H1 (cell line): Measurements from ENCODE around the gene OGFOD3. TPM values are rescaled to one million over a fixed set of nuclear protein-coding genes. Genes with fewer than 3 reads are reported as not detected.

Experiments used
- CTCF ChIA-PET: fragments of 300-600 bp; sonication (Branson Sonifier 250); formaldehyde crosslinking; loops from one replicate; lab custom pipeline; 2021; ENCODE audit not compliant: partially characterized antibody; lab: Charles Lee
- POLR2A ChIA-PET: fragments of 300-600 bp; sonication (Branson Sonifier 250); formaldehyde crosslinking; loops from one replicate; lab custom pipeline; 2021; ENCODE audit warnings: inconsistent platforms; ENCODE audit not compliant: partially characterized antibody; lab: Charles Lee
- DNase-seq, 2 experiments: peaks; one replicate each; pipeline versions ENCODE4 v3.0.0 to v3.0.0-alpha.2; 2010 to 2022; ENCODE audit warnings: low spot score in 2 of 2, low read depth in 1 of 2, mixed read lengths in 1 of 2
- FAIRE-seq: peaks from 2 replicates; lab custom pipeline; 2011; peaks lifted over from hg19 to GRCh38; lab: Jason Lieb, UNC
- H2AFZ ChIP-seq: 2 replicates; pipeline ENCODE4 v1.8.1; 2012; ENCODE audit warnings: low read length, inconsistent platforms
- H2AK5ac ChIP-seq: 2 replicates; pipeline ENCODE4 v1.6.1; 2013; ENCODE audit warnings: low read depth, low read length
- H2BK120ac ChIP-seq: replicated peaks from 2 replicates; pipeline ENCODE3; 2013; ENCODE audit warnings: low read depth, low read length, inconsistent platforms
- H2BK12ac ChIP-seq: 2 replicates; pipeline ENCODE4 v1.6.1; 2013; ENCODE audit warnings: low read depth, low read length
- H2BK15ac ChIP-seq: 2 replicates; pipeline ENCODE4 v1.6.1; 2013; ENCODE audit warnings: low read length
- H2BK20ac ChIP-seq: 2 replicates; pipeline ENCODE4 v1.6.1; 2013; ENCODE audit warnings: low read length
- H2BK5ac ChIP-seq: 2 replicates; pipeline ENCODE4 v1.6.1; 2013; ENCODE audit warnings: low read depth, low read length
- H3K14ac ChIP-seq: 2 replicates; pipeline ENCODE4 v1.6.1; 2013; ENCODE audit warnings: inconsistent platforms; ENCODE audit not compliant: insufficient read length
- H3K18ac ChIP-seq: 2 replicates; pipeline ENCODE4 v1.6.1; 2013; ENCODE audit warnings: low read length; ENCODE audit errors: extremely low read depth
- H3K23ac ChIP-seq: 2 replicates; pipeline ENCODE4 v1.6.1; 2013; ENCODE audit warnings: inconsistent platforms; ENCODE audit not compliant: insufficient read length
- H3K23me2 ChIP-seq: 2 replicates; pipeline ENCODE4 v1.6.1; 2013; ENCODE audit warnings: low read depth, low read length
- H3K27ac ChIP-seq: 2 replicates; pipeline ENCODE4 v1.6.1; 2011; ENCODE audit warnings: low read depth, low read length, inconsistent platforms
- H3K27me3 ChIP-seq, 4 experiments: replicated peaks in 1 of 4; 1 replicate in 1 of 4; 2 replicates in 3 of 4; pipeline versions ENCODE4 v1.6.1 to v1.8.1; 2011 to 2013; ENCODE audit warnings: low read length in 3 of 4, mild to moderate bottlenecking in 3 of 4, inconsistent platforms in 2 of 4, mixed read lengths in 2 of 4, moderate library complexity in 1 of 4; ENCODE audit not compliant: control insufficient read depth in 3 of 4, insufficient read depth in 3 of 4; ENCODE audit errors: extremely low read depth in 1 of 4
- H3K36me3 ChIP-seq, 4 experiments: 2 replicates each; pipeline versions ENCODE4 v1.6.1 to v1.8.1; 2011 to 2013; ENCODE audit warnings: mild to moderate bottlenecking in 4 of 4, low read length in 3 of 4, moderate library complexity in 2 of 4, control low read depth in 1 of 4, inconsistent platforms in 1 of 4; ENCODE audit not compliant: insufficient read depth in 4 of 4, control insufficient read depth in 2 of 4
- H3K4ac ChIP-seq: replicated peaks from 2 replicates; pipeline ENCODE3; 2013; ENCODE audit warnings: low read length, low read depth, mixed read lengths, inconsistent platforms; ENCODE audit not compliant: insufficient read length
- H3K4me1 ChIP-seq, 4 experiments: replicated peaks in 1 of 4; 1 replicate in 1 of 4; 2 replicates in 3 of 4; pipeline versions ENCODE4 v1.6.1 to v1.8.1; 2011 to 2013; ENCODE audit warnings: low read length in 3 of 4, inconsistent platforms in 2 of 4, mixed read lengths in 1 of 4; ENCODE audit not compliant: insufficient read depth in 4 of 4, control insufficient read depth in 3 of 4
- H3K4me2 ChIP-seq, 2 experiments: 2 replicates each; pipeline versions ENCODE4 v1.6.1 to v1.8.1; 2011 to 2013; ENCODE audit warnings: low read depth in 2 of 2, low read length in 2 of 2, control low read depth in 1 of 2, inconsistent platforms in 1 of 2, mild to moderate bottlenecking in 1 of 2; ENCODE audit not compliant: insufficient read depth in 1 of 2
- H3K4me3 ChIP-seq, 4 experiments: fragments of 200-600, 300-600 bp in 1 of 4; sonication (generic), shearing (Covaris generic), sonication (Bioruptor Twin) in 1 of 4; 2 replicates each; pipeline versions ENCODE4 v1.5.1 to v1.8.1; 2011 to 2016; ENCODE audit warnings: low read length in 4 of 4, low read depth in 3 of 4, control low read depth in 2 of 4, inconsistent platforms in 2 of 4, mild to moderate bottlenecking in 2 of 4, mixed read lengths in 1 of 4, moderate library complexity in 1 of 4; ENCODE audit not compliant: insufficient read depth in 2 of 4; ENCODE audit errors: extremely low read depth in 1 of 4
- H3K56ac ChIP-seq: replicated peaks from 2 replicates; pipeline ENCODE3; 2013; ENCODE audit warnings: low read depth, mild to moderate bottlenecking, mixed read lengths, low read length, inconsistent platforms; ENCODE audit not compliant: insufficient read length
- H3K79me1 ChIP-seq: 2 replicates; pipeline ENCODE4 v1.6.1; 2013; ENCODE audit warnings: low read depth, low read length, control low read depth
- H3K79me2 ChIP-seq, 2 experiments: 2 replicates each; pipeline versions ENCODE4 v1.6.1 to v1.8.1; 2012 to 2013; ENCODE audit warnings: low read length in 2 of 2, mild to moderate bottlenecking in 2 of 2, inconsistent platforms in 1 of 2; ENCODE audit not compliant: insufficient read depth in 2 of 2, control insufficient read depth in 1 of 2
- H3K9ac ChIP-seq, 4 experiments: replicated peaks in 1 of 4; 1 replicate in 1 of 4; 2 replicates in 3 of 4; pipeline versions ENCODE4 v1.6.1 to v1.8.1; 2011 to 2013; ENCODE audit warnings: low read depth in 3 of 4, low read length in 3 of 4, control low read depth in 2 of 4, mild to moderate bottlenecking in 2 of 4, moderate library complexity in 2 of 4, inconsistent platforms in 1 of 4; ENCODE audit errors: extremely low read depth in 1 of 4
- H3K9me3 ChIP-seq, 2 experiments: 2 replicates each; pipeline versions ENCODE4 v1.6.1 to v1.8.1; 2012 to 2013; ENCODE audit warnings: mild to moderate bottlenecking in 2 of 2, moderate library complexity in 2 of 2, control low read depth in 1 of 2, inconsistent platforms in 1 of 2, low read depth in 1 of 2, low read length in 1 of 2, mixed read lengths in 1 of 2; ENCODE audit not compliant: insufficient read depth in 2 of 2
- H4K20me1 ChIP-seq, 2 experiments: replicated peaks in 1 of 2; 2 replicates each; pipeline versions ENCODE3 to v1.8.1; 2011 to 2013; ENCODE audit warnings: inconsistent platforms in 2 of 2, low read length in 2 of 2, mild to moderate bottlenecking in 1 of 2; ENCODE audit not compliant: insufficient read depth in 2 of 2, control insufficient read depth in 1 of 2
- H4K5ac ChIP-seq: 2 replicates; pipeline ENCODE4 v1.6.1; 2013; ENCODE audit warnings: low read length, low read depth, mixed read lengths, inconsistent platforms; ENCODE audit not compliant: insufficient read length
- H4K8ac ChIP-seq: 2 replicates; pipeline ENCODE4 v1.8.0; 2013; ENCODE audit warnings: mild to moderate bottlenecking, moderate library complexity, low read length, inconsistent platforms; ENCODE audit not compliant: insufficient read depth; ENCODE audit errors: extremely low read depth
- H4K91ac ChIP-seq: replicated peaks from 2 replicates; pipeline ENCODE3; 2013; ENCODE audit warnings: low read length, mixed read lengths, inconsistent platforms; ENCODE audit not compliant: insufficient read length
- ATF2 ChIP-seq: IDR thresholded peaks from 2 replicates; pipeline ENCODE4 v1.6.1; 2012; ENCODE audit warnings: low read length, inconsistent platforms
- BRCA1 ChIP-seq: IDR thresholded peaks from 2 replicates; pipeline ENCODE4 v1.6.1; 2012; ENCODE audit warnings: low read depth, low read length, improper control_type of control experiment
- CBX8 ChIP-seq: fragments of 300-800, 300-1000 bp; sonication (generic); IDR thresholded peaks from 2 replicates; pipeline ENCODE4 v1.7.1; 2016; ENCODE audit warnings: low read depth, low read length, borderline replicate concordance
- CREB1 ChIP-seq: IDR thresholded peaks from 2 replicates; pipeline ENCODE4 v1.6.1; 2012; ENCODE audit warnings: inconsistent platforms
- GTF2F1 ChIP-seq: IDR thresholded peaks from 2 replicates; pipeline ENCODE4 v1.6.1; 2012; ENCODE audit warnings: low read depth, low read length, improper control_type of control experiment, borderline replicate concordance
- KDM5A ChIP-seq: fragments of 200-600 bp; IDR thresholded peaks from 2 replicates; pipeline ENCODE4 v1.7.1; 2012; ENCODE audit warnings: mild to moderate bottlenecking, low read length, inconsistent platforms, mixed read lengths
- POU5F1 ChIP-seq: IDR thresholded peaks from 2 replicates; pipeline ENCODE4 v1.6.1; 2011; ENCODE audit warnings: low read depth, mild to moderate bottlenecking, low read length, moderate library complexity
- RAD21 ChIP-seq, 2 experiments: IDR thresholded peaks in 1 of 2; conservative IDR thresholded peaks in 1 of 2; 2 replicates each; pipeline ENCODE4 v1.6.1; 2011; ENCODE audit warnings: low read depth in 2 of 2, low read length in 2 of 2, improper control_type of control experiment in 1 of 2, inconsistent platforms in 1 of 2, mild to moderate bottlenecking in 1 of 2, moderate library complexity in 1 of 2
- RFX5 ChIP-seq: IDR thresholded peaks from 2 replicates; pipeline ENCODE4 v1.6.1; 2011; ENCODE audit warnings: low read depth, low read length, improper control_type of control experiment, borderline replicate concordance
- RXRA ChIP-seq: IDR thresholded peaks from 2 replicates; pipeline ENCODE4 v1.6.1; 2011; ENCODE audit warnings: low read depth, mild to moderate bottlenecking, low read length, moderate library complexity; ENCODE audit not compliant: insufficient read depth
- SIN3A ChIP-seq, 2 experiments: IDR thresholded peaks in 1 of 2; conservative IDR thresholded peaks in 1 of 2; 2 replicates each; pipeline ENCODE4 v1.6.1; 2011 to 2012; ENCODE audit warnings: low read length in 2 of 2, improper control_type of control experiment in 1 of 2, low read depth in 1 of 2, mild to moderate bottlenecking in 1 of 2
- SP1 ChIP-seq: IDR thresholded peaks from 2 replicates; pipeline ENCODE4 v1.6.1; 2011; ENCODE audit warnings: low read depth, low read length
- SP2 ChIP-seq: IDR thresholded peaks from 2 replicates; pipeline ENCODE4 v1.6.1; 2012; ENCODE audit warnings: mild to moderate bottlenecking, low read length, inconsistent platforms
- WGBS, 2 experiments: shearing (Covaris generic) in 1 of 2; methylation state at CpG; one replicate each; pipeline versions ENCODE4 v1.1.6 to v1.1.7; 2013 to 2015; ENCODE audit warnings: low lambda C conversion rate in 2 of 2, mixed read lengths in 2 of 2, inconsistent platforms in 1 of 2, low coverage in 1 of 2, missing lambda C conversion rate in 1 of 2; ENCODE audit not compliant: insufficient replicate concordance in 2 of 2, insufficient coverage in 1 of 2, insufficient read length in 1 of 2; ENCODE audit errors: extremely low coverage in 1 of 2, missing lambda C conversion rate in 1 of 2; 5-methylcytosine and 5-hydroxymethylcytosine counted together
- polyA plus RNA-seq, 7 experiments: library from polyadenylated mRNA; depleted of rRNA in 3 of 7; stranded (reverse) in 5 of 7; unstranded in 2 of 7; fragments of >200 nt in 5 of 7; fragments of 200-250 nt in 2 of 7; gene quantifications; 1 replicate in 5 of 7; 2 replicates in 1 of 7; 4 replicates in 1 of 7; pipeline versions ENCODE4 v1.2.1 to v1.2.3, GENCODE V29; 2011 to 2013; ENCODE audit warnings: missing spikeins in 2 of 7, mixed read lengths in 2 of 7
- total RNA-seq: library from RNA; stranded (reverse); fragmentation: NEBNext Ultra II Directional; extraction: Animal tissue kit (Norgen Biotek cat#: 25700); gene quantifications from 2 replicates; pipeline ENCODE4 v1.2.1, GENCODE V29; 2021

Gene OGFOD3
- total and polyA plus RNA-seq, 2 of the 8 experiments (the other 6 are each of a cell fraction or from before 2014, with no cell fraction given) = 21.1 to 21.8 TPM

DNA sequence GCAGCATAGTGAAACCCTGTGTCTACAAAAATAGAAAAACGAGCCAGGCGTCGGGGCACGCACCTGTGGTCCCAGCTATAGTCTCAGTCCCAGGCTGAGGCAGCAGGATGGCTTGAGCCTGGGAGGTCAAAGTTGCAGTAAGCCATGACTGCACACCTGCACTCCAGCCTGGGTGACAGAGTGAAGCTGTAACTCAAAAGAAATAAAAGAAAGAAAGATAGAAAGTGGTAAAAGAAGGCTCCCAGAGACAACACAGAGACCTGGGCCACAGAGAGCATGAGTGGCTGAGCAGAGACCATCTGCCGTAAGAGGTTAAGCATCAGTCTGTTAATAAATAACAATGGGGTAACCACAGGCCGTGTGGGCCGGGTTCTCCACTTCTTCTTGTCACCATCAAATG is 15.5 kb downstream of the OGFOD3 start:
- 97% methylated on average over 7 of the region's 7 CpGs; no CpG with 5 or more reads in 1 of the 2 experiments for WGBS, 2 experiments
- no peak for FAIRE-seq
- TF ChIP-seq SP2 (no peak), SP1 (no peak), ATF2 (no peak), POU5F1 (no peak), RAD21 (IDR thresholded peaks at IDR 0.05 in 1 of 2, conservative IDR thresholded peaks at IDR 0.05 in 1 of 2; ENCODE audit: low read depth in 2 of 2, low read length in 2 of 2) (no peak), RXRA (no peak), RFX5 (no peak), SIN3A (conservative IDR thresholded peaks at IDR 0.05 in 1 of 2, IDR thresholded peaks at IDR 0.05 in 1 of 2; ENCODE audit: low read depth in 1 of 2, low read length in 2 of 2) (no peak), KDM5A (no peak), BRCA1 (no peak), CREB1 (no peak), CBX8 (no peak), GTF2F1 (no peak)

More for the DNA sequence above, 15.5 kb downstream of the OGFOD3 start:
- Histone ChIP-seq H3K23ac (no peak overlapping the region), H2BK12ac (no peak overlapping the region), H3K4me3 (no peak overlapping the region), H2BK15ac (no peak overlapping the region), H3K14ac (no peak overlapping the region), H4K20me1 (peaks cover 0 to 4% of the 10 kb centered on the region in 2 experiments), H3K18ac (no peak overlapping the region), H4K91ac (no peak overlapping the region), H4K5ac (no peak overlapping the region), H3K9ac (no peak overlapping the region), H3K4ac (no peak overlapping the region), H3K27me3 (no peaks in the 10 kb centered on the region), H3K36me3 (peaks cover 0 to 11% (median 2%) of the 10 kb centered on the region in 4 experiments; a peak in 3 of 8 replicates), H2AK5ac (no peak overlapping the region), H3K4me1 (no peaks in the 10 kb centered on the region), H3K23me2 (no peaks in the 10 kb centered on the region), H3K79me1 (no peaks in the 10 kb centered on the region), H2BK5ac (no peak overlapping the region), H3K4me2 (no peak overlapping the region), H3K27ac (no peak overlapping the region), H2BK120ac (no peak overlapping the region), H3K56ac (no peak overlapping the region), H2AFZ (no peak overlapping the region), H4K8ac (no peak overlapping the region), H3K9me3 (no peaks in the 10 kb centered on the region), H3K79me2 (no peaks in the 10 kb centered on the region), H2BK20ac (no peak overlapping the region)
- POLR2A ChIA-PET = no interaction called here
- CTCF ChIA-PET = interaction anchor here (1.0 to 1.3 kb wide), 2 partner anchors 12 to 50 kb away, joined by 3 to 4 read pairs; no protein-coding TSS in a partner anchor
- no peak for DNase-seq
